GM21619 (cell line): ENCODE measurements around the gene CLEC20A.

Experiments
- ATAC-seq: cut with Tn5 transposase; IDR thresholded peaks from one replicate; pipeline ENCODE4 v1.9.1; 2021; ENCODE audit not compliant: unreplicated experiment

The CLEC20A gene

GRCh38 chr1:178500936-178501554, 4.3 kb upstream of the CLEC20A start:
- ATAC-seq = no peak

GRCh38 chr1:178500091-178500770, 3.5 kb upstream of the CLEC20A start:
- ATAC-seq = no peak

- ATAC-seq = no peak
These were observed 2.3 kb upstream of the CLEC20A start for GRCh38 chr1:178498896-178499675.

- ATAC-seq = no peak
These were observed 1.2 kb upstream of the CLEC20A start for GRCh38 chr1:178497903-178498478.

- no peak for ATAC-seq
These were observed 889 bp downstream of the CLEC20A start for GRCh38 chr1:178495741-178496409.

GRCh38 chr1:178495158-178495557, 1.6 kb downstream of the CLEC20A start:
- ATAC-seq = no peak

- no peak for ATAC-seq
These were observed 2.2 kb downstream of the CLEC20A start for GRCh38 chr1:178494569-178494971.

GRCh38 chr1:178493301-178493741, 3.4 kb downstream of the CLEC20A start:
- no peak for ATAC-seq

GRCh38 chr1:178492341-178492740, 4.4 kb downstream of the CLEC20A start:
- no peak for ATAC-seq

- no peak for ATAC-seq
These were observed 5.0 kb downstream of the CLEC20A start for GRCh38 chr1:178491721-178492120.

GRCh38 chr1:178490967-178491366, 5.8 kb downstream of the CLEC20A start:
- ATAC-seq = no peak

- ATAC-seq = no peak
These were observed 6.6 kb downstream of the CLEC20A start for GRCh38 chr1:178490136-178490535.

- no peak for ATAC-seq
These were observed 7.4 kb downstream of the CLEC20A start for GRCh38 chr1:178489399-178489798.

GRCh38 chr1:178488393-178488792, 8.4 kb downstream of the CLEC20A start:
- ATAC-seq = no peak

GRCh38 chr1:178487070-178487615, 9.6 kb downstream of the CLEC20A start:
- ATAC-seq = no peak

- no peak for ATAC-seq
These were observed 10.4 kb downstream of the CLEC20A start for GRCh38 chr1:178486100-178487069.

- no peak for ATAC-seq
These were observed 11.2 kb downstream of the CLEC20A start for GRCh38 chr1:178485541-178485981.

GRCh38 chr1:178484698-178485225, 12.0 kb downstream of the CLEC20A start:
- no peak for ATAC-seq

GRCh38 chr1:178483251-178483957, 13.4 kb downstream of the CLEC20A start:
- ATAC-seq = no peak
